ENCODE measurements around the gene FJX1.

FJX1 gene

GRCh38 chr11:35610631-35611030, 7.6 kb upstream of the FJX1 start:
- TF ChIP-seq TAF1 (IDR thresholded peaks at IDR 0.05; ENCODE audit: borderline replicate concordance, low read depth, low read length) (no peak), POLR2A (IDR thresholded peaks at IDR 0.05; ENCODE audit: low read depth, low read length) (no peak), POLR2AphosphoS5 (IDR thresholded peaks at IDR 0.05; ENCODE audit: low read depth, low read length) (no peak)
- no peak for DNase-seq (ENCODE audit: insufficient read length)
- FAIRE-seq: no peak

DNA sequence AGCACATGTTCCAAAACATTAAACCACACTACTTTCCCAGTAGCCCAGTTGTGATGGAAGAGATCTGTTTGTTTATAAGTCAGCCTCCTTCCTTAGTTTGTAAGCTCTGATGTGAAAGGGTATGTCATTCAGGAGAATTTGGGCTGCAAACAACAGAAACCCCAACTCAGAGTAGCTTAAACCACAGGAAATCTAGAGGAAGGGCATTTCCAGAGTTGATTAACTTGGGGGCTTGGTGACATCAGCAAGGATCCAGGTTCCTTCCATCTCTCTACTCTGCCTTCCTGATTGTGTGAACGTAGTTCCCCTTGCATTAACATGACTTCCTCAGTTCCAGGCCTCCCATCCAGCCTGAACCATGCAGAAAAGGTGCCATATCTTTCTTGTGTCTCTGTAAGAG, 6.5 kb upstream of the FJX1 start:
- TF ChIP-seq TAF1 (IDR thresholded peaks at IDR 0.05; ENCODE audit: borderline replicate concordance, low read depth, low read length) (no peak), POLR2AphosphoS5 (IDR thresholded peaks at IDR 0.05; ENCODE audit: low read depth, low read length) (no peak), POLR2A (IDR thresholded peaks at IDR 0.05; ENCODE audit: low read depth, low read length) (no peak)
- DNase-seq (ENCODE audit: insufficient read length) (no peak), FAIRE-seq (peak; percentile 17)

DNA sequence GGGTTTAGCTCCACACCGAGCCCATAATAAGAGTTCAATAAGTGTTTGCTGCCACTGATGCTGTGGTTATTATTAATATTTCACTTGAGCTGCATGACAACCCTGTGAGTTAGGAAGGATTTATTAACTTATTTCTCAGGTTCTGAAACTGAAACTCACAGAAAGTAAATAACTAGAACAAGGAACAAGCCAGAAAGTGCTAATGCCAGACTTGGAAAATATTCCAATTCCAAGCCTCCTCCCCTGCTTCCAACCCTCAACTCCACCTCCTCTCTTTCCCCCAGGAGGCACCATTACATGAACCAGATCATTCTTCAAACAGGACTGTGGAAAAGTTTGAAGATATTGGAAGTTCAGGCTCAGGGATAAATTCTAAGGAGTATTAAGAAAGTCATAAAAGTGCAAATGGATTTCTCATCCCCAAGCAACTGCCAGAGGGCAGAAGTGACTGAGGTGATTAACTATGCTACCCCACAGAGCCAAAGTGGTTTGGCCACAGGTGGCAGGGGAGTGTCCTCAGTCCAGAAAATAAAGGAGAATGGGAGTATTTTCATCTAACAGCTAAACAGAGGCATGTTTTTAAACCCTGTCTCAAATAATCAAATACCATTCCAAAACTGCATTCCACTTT, 3.2 kb upstream of the FJX1 start:
- TF ChIP-seq POLR2A (IDR thresholded peaks at IDR 0.05; ENCODE audit: low read depth, low read length): no peak
- TF ChIP-seq TAF1 (IDR thresholded peaks at IDR 0.05; ENCODE audit: borderline replicate concordance, low read depth, low read length): no peak
- no peak for TF ChIP-seq POLR2AphosphoS5 (IDR thresholded peaks at IDR 0.05; ENCODE audit: low read depth, low read length)
- DNase-seq (ENCODE audit: insufficient read length) (no peak), FAIRE-seq (no peak)

DNA sequence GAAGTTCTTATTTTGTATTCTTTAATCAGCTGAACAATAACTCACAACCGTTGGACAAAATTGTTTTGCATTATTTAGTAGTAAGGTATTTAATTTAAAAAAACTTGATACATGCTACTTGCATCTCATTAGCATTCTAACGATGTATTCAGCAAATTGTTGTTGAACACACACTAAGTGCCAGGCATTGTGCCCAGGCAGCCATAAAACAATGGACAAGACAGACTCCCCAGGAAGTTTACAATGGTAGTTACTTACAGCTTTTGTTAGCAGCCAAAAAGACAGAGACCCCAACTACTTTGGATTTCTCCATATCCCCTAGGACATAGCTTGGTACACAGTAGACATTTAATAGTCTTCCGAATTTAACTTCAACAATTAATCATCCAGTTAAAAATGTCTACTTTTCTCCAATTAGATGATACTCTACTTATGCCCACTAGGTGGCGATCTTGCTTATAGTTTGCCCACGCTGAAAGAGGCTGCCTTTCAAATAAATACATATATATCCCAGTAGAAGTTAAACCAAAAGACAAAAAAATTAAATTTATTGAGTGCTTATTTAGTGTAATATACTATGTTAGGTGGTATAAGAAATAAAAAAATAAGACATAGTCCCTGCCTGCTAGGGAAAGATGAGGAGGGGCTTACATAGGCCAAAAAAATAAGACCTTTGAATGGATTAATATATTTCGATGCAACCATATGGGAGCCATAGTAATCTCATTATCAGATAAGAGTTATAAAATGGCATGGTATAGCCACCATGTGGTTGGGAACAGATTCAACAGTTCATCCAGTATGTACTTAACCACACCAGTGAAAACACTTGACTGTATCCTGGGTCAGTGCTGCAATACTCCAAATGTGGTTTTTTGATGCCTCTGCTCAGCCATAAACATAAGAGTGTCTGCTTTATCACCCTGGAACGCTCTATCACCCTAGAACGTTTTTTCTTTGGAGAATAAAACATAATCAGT, 2.0 kb upstream of the FJX1 start:
- no peak for DNase-seq (ENCODE audit: insufficient read length)
- FAIRE-seq: peak; percentile 79
- TF ChIP-seq POLR2AphosphoS5 (IDR thresholded peaks at IDR 0.05; ENCODE audit: low read depth, low read length): no peak
- no peak for TF ChIP-seq TAF1 (IDR thresholded peaks at IDR 0.05; ENCODE audit: borderline replicate concordance, low read depth, low read length)
- TF ChIP-seq POLR2A (IDR thresholded peaks at IDR 0.05; ENCODE audit: low read depth, low read length): no peak

GRCh38 chr11:35617316-35617686, 959 bp upstream of the FJX1 start:
- DNase-seq (ENCODE audit: insufficient read length) (no peak), FAIRE-seq (no peak)
- TF ChIP-seq POLR2A (IDR thresholded peaks at IDR 0.05; ENCODE audit: low read depth, low read length) (no peak), POLR2AphosphoS5 (IDR thresholded peaks at IDR 0.05; ENCODE audit: low read depth, low read length) (no peak), TAF1 (IDR thresholded peaks at IDR 0.05; ENCODE audit: borderline replicate concordance, low read depth, low read length) (no peak)

DNA sequence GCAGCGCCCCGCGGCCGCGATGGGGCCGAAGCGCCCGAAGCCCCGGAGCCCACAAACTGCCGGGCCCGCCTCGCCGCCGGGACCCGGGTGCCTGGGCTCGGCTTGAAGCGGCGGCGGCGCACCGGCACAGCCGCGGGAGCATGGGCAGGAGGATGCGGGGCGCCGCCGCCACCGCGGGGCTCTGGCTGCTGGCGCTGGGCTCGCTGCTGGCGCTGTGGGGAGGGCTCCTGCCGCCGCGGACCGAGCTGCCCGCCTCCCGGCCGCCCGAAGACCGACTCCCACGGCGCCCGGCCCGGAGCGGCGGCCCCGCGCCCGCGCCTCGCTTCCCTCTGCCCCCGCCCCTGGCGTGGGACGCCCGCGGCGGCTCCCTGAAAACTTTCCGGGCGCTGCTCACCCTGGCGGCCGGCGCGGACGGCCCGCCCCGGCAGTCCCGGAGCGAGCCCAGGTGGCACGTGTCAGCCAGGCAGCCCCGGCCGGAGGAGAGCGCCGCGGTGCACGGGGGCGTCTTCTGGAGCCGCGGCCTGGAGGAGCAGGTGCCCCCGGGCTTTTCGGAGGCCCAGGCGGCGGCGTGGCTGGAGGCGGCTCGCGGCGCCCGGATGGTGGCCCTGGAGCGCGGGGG, 346 bp downstream of the FJX1 start:
- TF ChIP-seq TAF1 (IDR thresholded peaks at IDR 0.05; ENCODE audit: borderline replicate concordance, low read depth, low read length) (no peak), POLR2AphosphoS5 (IDR thresholded peaks at IDR 0.05; ENCODE audit: low read depth, low read length) (no peak), POLR2A (IDR thresholded peaks at IDR 0.05; ENCODE audit: low read depth, low read length) (no peak; the same call in 1 of the 2 replicates)
- DNase-seq (ENCODE audit: insufficient read length) (peak; percentile 41), FAIRE-seq (peak; percentile 30)

DNA sequence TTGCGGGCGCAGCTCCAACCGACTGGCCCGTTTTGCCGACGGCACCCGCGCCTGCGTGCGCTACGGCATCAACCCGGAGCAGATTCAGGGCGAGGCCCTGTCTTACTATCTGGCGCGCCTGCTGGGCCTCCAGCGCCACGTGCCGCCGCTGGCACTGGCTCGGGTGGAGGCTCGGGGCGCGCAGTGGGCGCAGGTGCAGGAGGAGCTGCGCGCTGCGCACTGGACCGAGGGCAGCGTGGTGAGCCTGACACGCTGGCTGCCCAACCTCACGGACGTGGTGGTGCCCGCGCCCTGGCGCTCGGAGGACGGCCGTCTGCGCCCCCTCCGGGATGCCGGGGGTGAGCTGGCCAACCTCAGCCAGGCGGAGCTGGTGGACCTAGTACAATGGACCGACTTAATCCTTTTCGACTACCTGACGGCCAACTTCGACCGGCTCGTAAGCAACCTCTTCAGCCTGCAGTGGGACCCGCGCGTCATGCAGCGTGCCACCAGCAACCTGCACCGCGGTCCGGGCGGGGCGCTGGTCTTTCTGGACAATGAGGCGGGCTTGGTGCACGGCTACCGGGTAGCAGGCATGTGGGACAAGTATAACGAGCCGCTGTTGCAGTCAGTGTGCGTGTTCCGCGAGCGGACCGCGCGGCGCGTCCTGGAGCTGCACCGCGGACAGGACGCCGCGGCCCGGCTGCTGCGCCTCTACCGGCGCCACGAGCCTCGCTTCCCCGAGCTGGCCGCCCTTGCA, 1.0 kb downstream of the FJX1 start:
- FAIRE-seq (peak; percentile 74), DNase-seq (ENCODE audit: insufficient read length) (peak; percentile 33)
- TF ChIP-seq TAF1 (IDR thresholded peaks at IDR 0.05; ENCODE audit: borderline replicate concordance, low read depth, low read length): no peak

DNA sequence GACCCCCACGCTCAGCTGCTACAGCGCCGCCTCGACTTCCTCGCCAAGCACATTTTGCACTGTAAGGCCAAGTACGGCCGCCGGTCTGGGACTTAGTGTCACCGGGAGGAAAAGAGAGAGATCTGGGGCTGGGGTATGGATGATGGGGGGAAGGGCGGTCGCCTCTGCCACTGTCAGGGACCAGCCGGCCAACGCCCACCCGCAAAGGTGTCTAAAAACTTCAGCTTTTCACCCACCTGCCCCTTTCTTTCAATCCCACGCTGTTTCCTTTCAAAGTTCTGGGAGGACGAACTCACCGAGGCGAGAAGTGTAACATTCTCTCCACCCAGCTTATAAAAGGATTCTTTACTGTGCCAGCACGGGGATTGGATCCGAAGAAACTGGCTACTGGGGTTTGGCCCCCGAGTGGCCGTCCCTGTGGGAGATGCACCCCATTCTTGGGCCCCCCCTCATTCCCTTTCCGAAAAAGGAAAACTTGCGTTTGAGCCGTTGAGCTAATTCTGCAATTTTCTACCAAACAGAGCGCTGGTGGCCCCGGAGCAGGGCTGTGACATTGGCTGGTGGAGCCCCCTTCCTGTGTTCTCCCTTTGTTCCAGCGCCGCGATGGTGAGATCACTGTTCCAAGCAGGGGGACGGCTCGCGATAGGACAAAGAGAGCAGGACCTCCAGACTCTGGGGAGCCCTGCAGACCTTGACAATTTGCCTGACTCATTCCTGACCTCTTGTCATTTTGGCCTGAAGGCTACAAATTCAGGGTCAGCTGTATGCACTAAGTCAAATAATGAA, 1.8 kb downstream of the FJX1 start:
- TF ChIP-seq POLR2A (IDR thresholded peaks at IDR 0.05; ENCODE audit: low read depth, low read length) (no peak), TAF1 (IDR thresholded peaks at IDR 0.05; ENCODE audit: borderline replicate concordance, low read depth, low read length) (no peak), POLR2AphosphoS5 (IDR thresholded peaks at IDR 0.05; ENCODE audit: low read depth, low read length) (no peak)
- FAIRE-seq (peak; percentile 30), DNase-seq (ENCODE audit: insufficient read length) (no peak)

GRCh38 chr11:35620795-35621194, 2.5 kb downstream of the FJX1 start:
- TF ChIP-seq POLR2AphosphoS5 (IDR thresholded peaks at IDR 0.05; ENCODE audit: low read depth, low read length) (no peak), POLR2A (IDR thresholded peaks at IDR 0.05; ENCODE audit: low read depth, low read length) (no peak), TAF1 (IDR thresholded peaks at IDR 0.05; ENCODE audit: borderline replicate concordance, low read depth, low read length) (no peak)
- no peak for DNase-seq (ENCODE audit: insufficient read length)
- no peak for FAIRE-seq

DNA sequence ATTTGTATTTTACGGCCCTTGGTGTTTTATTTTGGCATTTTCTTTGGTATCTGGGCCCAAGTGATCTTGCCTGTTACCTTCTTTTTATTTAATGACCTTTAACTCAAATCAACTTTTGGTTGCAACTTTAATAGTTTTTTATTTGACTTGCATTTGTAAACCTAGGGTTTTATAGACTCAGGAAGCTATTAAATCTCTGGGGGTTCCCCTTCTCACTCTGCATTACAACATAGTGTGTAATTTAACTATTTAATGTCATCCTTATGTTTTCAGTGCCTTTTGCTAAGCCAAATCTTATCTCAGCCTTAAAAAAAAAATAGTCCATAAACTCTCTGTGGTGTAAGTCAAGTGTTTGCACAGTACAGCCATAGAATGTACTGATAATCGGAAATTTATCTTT, 3.4 kb downstream of the FJX1 start:
- TF ChIP-seq POLR2AphosphoS5 (IDR thresholded peaks at IDR 0.05; ENCODE audit: low read depth, low read length): no peak
- no peak for DNase-seq (ENCODE audit: insufficient read length)
- no peak for FAIRE-seq

DNA sequence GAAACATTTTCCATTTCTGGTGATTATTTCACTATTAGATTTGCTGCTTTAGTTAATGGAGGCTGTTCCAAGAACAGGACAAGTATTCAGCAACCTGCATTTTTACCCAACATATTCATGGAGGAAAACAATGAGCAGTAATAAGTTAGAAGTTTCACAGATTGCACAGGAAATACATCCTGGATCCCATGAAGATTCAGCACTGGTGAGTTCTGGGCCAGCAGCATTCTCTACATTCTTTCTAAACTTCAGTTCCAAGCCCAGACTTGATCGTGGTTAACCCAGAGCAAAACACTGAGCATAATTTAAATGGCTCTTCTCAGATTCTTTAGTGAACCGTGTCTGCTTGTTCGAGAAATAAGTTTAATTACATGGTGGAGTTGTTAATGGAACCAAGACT, 3.8 kb downstream of the FJX1 start:
- DNase-seq (ENCODE audit: insufficient read length) (no peak), FAIRE-seq (no peak)
- no peak for TF ChIP-seq POLR2AphosphoS5 (IDR thresholded peaks at IDR 0.05; ENCODE audit: low read depth, low read length)
- no peak for TF ChIP-seq POLR2A (IDR thresholded peaks at IDR 0.05; ENCODE audit: low read depth, low read length)
- TF ChIP-seq TAF1 (IDR thresholded peaks at IDR 0.05; ENCODE audit: borderline replicate concordance, low read depth, low read length): no peak

All from GM12892 (cell line).